HEK293 (cell line): ENCODE results near the gene KLHL18.

Experiments
- KLF1 ChIP-seq: fragments of 450-650 bp; formaldehyde crosslinking; IDR thresholded peaks from 2 replicates; pipeline ENCODE4 v1.5.1; 2016; ENCODE audit warnings: missing biosample characterization, missing genetic modification characterization
- SP2 ChIP-seq: fragments of 450-650 bp; formaldehyde crosslinking; IDR thresholded peaks from 2 replicates; pipeline ENCODE4 v1.5.1; 2016; ENCODE audit warnings: missing biosample characterization, missing genetic modification characterization
- ZBTB21 ChIP-seq: fragments of 450-650 bp; formaldehyde crosslinking; IDR thresholded peaks from 2 replicates; pipeline ENCODE4 v1.5.1; 2017; ENCODE audit warnings: missing biosample characterization, missing genetic modification characterization
- ZNF138 ChIP-seq: fragments of 450-650 bp; formaldehyde crosslinking; IDR thresholded peaks from 2 replicates; pipeline ENCODE4 v1.5.1; 2016; ENCODE audit warnings: missing biosample characterization, missing genetic modification characterization, borderline replicate concordance
- ZNF184 ChIP-seq: fragments of 450-650 bp; IDR thresholded peaks from 2 replicates; pipeline ENCODE4 v1.5.1; 2018; ENCODE audit warnings: missing biosample characterization, mild to moderate bottlenecking, missing genetic modification characterization
- ZNF624 ChIP-seq: fragments of 450-650 bp; formaldehyde crosslinking; IDR thresholded peaks from 2 replicates; pipeline ENCODE4 v1.5.1; 2017; ENCODE audit warnings: missing biosample characterization, missing genetic modification characterization
- ZNF830 ChIP-seq: fragments of 450-650 bp; IDR thresholded peaks from 2 replicates; pipeline ENCODE4 v1.5.0; 2018; ENCODE audit warnings: missing biosample characterization, missing genetic modification characterization, low read depth, mild to moderate bottlenecking, moderate library complexity
- ZNF843 ChIP-seq: fragments of 450-650 bp; formaldehyde crosslinking; IDR thresholded peaks from 2 replicates; pipeline ENCODE4 v1.5.1; 2016; ENCODE audit warnings: missing biosample characterization, missing genetic modification characterization
- ZXDB ChIP-seq: fragments of 450-650 bp; formaldehyde crosslinking; IDR thresholded peaks from 2 replicates; pipeline ENCODE4 v1.5.1; 2016; ENCODE audit warnings: missing biosample characterization, missing genetic modification characterization
- TF ChIP-seq, protein P1 (sequence below): fragments of 450-650 bp; formaldehyde crosslinking; IDR thresholded peaks from 2 replicates; pipeline ENCODE4 v1.5.1; 2016; ENCODE audit warnings: missing biosample characterization, missing genetic modification characterization
- TF ChIP-seq, protein P2 (sequence below): fragments of 450-650 bp; formaldehyde crosslinking; IDR thresholded peaks from 2 replicates; pipeline ENCODE4 v1.5.1; 2016; ENCODE audit warnings: missing biosample characterization, missing genetic modification characterization
- TF ChIP-seq, protein P3 (sequence below): fragments of 450-650 bp; formaldehyde crosslinking; IDR thresholded peaks from 2 replicates; pipeline ENCODE4 v1.5.1; 2016; ENCODE audit warnings: missing biosample characterization, missing genetic modification characterization
- TF ChIP-seq, protein P4 (sequence below): fragments of 450-650 bp; formaldehyde crosslinking; IDR thresholded peaks from 2 replicates; pipeline ENCODE4 v1.5.1; 2016; ENCODE audit warnings: missing biosample characterization, missing genetic modification characterization
- TF ChIP-seq, protein P5 (sequence below): fragments of 450-650 bp; formaldehyde crosslinking; IDR thresholded peaks from 2 replicates; pipeline ENCODE4 v1.5.1; 2016; ENCODE audit warnings: missing biosample characterization, missing genetic modification characterization

DNA sequence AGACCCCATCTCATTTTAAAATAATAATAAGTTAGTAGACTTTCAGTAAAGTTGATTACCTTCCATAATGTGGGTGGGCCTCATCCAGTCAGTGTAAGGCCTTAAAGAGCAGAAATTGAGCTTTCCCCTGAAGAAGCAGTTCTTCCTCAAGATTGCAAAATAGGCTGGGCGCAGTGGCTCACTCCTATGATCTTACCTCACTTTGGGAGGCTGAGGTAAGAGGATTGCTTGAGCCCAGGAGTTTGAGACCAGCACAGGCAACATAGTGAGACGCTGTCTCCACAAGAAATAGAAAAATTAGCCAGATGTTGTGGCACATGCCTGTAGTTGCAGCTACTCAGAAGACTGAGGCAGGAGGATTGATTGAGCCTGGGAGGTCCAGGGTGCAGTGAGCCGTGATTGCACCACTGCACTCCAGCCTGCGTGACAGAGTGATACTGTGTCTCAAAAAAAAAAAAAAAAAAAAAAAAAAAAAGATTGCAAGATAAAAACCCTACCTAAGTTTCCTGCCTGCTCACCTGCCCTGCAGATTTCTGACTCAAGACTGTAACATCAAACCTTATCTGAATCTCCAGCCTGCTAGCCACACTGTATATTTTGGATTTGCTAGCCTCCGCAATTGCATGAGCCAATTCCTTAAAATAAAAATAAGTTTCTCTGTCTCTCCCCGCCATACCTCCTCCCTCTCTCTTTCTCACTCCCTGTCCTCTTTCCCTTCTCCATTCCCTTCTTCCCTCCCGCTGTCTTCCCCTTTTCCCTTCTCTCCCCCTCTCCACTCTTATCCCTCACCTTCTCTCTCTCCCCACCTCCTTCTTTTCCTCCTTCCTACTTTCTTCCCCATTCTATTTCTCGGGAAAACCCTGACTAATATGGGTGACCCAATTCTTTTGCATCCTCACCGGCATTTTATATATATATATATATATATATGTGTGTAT, 16.9 kb downstream of the KLHL18 start:
- TF ChIP-seq, protein P1, sequence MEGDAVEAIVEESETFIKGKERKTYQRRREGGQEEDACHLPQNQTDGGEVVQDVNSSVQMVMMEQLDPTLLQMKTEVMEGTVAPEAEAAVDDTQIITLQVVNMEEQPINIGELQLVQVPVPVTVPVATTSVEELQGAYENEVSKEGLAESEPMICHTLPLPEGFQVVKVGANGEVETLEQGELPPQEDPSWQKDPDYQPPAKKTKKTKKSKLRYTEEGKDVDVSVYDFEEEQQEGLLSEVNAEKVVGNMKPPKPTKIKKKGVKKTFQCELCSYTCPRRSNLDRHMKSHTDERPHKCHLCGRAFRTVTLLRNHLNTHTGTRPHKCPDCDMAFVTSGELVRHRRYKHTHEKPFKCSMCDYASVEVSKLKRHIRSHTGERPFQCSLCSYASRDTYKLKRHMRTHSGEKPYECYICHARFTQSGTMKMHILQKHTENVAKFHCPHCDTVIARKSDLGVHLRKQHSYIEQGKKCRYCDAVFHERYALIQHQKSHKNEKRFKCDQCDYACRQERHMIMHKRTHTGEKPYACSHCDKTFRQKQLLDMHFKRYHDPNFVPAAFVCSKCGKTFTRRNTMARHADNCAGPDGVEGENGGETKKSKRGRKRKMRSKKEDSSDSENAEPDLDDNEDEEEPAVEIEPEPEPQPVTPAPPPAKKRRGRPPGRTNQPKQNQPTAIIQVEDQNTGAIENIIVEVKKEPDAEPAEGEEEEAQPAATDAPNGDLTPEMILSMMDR (tag by site-specific recombination), result no peak
- no peak for TF ChIP-seq SP2 (tag by site-specific recombination)
- TF ChIP-seq, protein P2, sequence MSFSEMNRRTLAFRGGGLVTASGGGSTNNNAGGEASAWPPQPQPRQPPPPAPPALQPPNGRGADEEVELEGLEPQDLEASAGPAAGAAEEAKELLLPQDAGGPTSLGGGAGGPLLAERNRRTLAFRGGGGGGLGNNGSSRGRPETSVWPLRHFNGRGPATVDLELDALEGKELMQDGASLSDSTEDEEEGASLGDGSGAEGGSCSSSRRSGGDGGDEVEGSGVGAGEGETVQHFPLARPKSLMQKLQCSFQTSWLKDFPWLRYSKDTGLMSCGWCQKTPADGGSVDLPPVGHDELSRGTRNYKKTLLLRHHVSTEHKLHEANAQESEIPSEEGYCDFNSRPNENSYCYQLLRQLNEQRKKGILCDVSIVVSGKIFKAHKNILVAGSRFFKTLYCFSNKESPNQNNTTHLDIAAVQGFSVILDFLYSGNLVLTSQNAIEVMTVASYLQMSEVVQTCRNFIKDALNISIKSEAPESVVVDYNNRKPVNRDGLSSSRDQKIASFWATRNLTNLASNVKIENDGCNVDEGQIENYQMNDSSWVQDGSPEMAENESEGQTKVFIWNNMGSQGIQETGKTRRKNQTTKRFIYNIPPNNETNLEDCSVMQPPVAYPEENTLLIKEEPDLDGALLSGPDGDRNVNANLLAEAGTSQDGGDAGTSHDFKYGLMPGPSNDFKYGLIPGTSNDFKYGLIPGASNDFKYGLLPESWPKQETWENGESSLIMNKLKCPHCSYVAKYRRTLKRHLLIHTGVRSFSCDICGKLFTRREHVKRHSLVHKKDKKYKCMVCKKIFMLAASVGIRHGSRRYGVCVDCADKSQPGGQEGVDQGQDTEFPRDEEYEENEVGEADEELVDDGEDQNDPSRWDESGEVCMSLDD (tag by site-specific recombination), result no peak
- no peak for TF ChIP-seq ZXDB (tag by site-specific recombination)
- TF ChIP-seq ZBTB21 (tag by site-specific recombination), result no peak
- TF ChIP-seq, protein P3, sequence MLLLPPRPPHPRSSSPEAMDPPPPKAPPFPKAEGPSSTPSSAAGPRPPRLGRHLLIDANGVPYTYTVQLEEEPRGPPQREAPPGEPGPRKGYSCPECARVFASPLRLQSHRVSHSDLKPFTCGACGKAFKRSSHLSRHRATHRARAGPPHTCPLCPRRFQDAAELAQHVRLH (tag by site-specific recombination), result no peak
- TF ChIP-seq ZNF624 (tag by site-specific recombination), result no peak
- no peak for TF ChIP-seq ZNF843 (tag by site-specific recombination)
- TF ChIP-seq ZNF138 (tag by site-specific recombination), result no peak
- TF ChIP-seq ZNF184 (tag by site-specific recombination), result no peak
- TF ChIP-seq, protein P4, sequence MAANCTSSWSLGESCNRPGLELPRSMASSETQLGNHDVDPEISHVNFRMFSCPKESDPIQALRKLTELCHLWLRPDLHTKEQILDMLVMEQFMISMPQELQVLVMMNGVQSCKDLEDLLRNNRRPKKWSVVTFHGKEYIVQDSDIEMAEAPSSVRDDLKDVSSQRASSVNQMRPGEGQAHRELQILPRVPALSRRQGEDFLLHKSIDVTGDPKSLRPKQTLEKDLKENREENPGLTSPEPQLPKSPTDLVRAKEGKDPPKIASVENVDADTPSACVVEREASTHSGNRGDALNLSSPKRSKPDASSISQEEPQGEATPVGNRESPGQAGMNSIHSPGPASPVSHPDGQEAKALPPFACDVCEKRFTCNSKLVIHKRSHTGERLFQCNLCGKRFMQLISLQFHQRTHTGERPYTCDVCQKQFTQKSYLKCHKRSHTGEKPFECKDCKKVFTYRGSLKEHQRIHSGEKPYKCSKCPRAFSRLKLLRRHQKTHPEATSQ (tag by site-specific recombination), result no peak
- TF ChIP-seq, protein P5, sequence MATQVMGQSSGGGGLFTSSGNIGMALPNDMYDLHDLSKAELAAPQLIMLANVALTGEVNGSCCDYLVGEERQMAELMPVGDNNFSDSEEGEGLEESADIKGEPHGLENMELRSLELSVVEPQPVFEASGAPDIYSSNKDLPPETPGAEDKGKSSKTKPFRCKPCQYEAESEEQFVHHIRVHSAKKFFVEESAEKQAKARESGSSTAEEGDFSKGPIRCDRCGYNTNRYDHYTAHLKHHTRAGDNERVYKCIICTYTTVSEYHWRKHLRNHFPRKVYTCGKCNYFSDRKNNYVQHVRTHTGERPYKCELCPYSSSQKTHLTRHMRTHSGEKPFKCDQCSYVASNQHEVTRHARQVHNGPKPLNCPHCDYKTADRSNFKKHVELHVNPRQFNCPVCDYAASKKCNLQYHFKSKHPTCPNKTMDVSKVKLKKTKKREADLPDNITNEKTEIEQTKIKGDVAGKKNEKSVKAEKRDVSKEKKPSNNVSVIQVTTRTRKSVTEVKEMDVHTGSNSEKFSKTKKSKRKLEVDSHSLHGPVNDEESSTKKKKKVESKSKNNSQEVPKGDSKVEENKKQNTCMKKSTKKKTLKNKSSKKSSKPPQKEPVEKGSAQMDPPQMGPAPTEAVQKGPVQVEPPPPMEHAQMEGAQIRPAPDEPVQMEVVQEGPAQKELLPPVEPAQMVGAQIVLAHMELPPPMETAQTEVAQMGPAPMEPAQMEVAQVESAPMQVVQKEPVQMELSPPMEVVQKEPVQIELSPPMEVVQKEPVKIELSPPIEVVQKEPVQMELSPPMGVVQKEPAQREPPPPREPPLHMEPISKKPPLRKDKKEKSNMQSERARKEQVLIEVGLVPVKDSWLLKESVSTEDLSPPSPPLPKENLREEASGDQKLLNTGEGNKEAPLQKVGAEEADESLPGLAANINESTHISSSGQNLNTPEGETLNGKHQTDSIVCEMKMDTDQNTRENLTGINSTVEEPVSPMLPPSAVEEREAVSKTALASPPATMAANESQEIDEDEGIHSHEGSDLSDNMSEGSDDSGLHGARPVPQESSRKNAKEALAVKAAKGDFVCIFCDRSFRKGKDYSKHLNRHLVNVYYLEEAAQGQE, result no peak
- TF ChIP-seq KLF1, result no peak
- TF ChIP-seq ZNF830 (tag by site-specific recombination), result no peak
